Measurements from ENCODE around the gene POLR1A.

The POLR1A gene

GRCh38 chr2:86064006-86064405, 41.7 kb downstream of the POLR1A start:
- Mint-ChIP-seq H3K27me3 (ENCODE audit: low read depth) (no peaks in the 10 kb centered on the region), H3K4me1 (ENCODE audit: low read depth) (peaks cover 14% of the 10 kb centered on the region), H3K4me3 (no peak overlapping the region), H3K36me3 (ENCODE audit: low read depth) (peaks cover 67% of the 10 kb centered on the region), H3K9me3 (peaks cover 3% of the 10 kb centered on the region), H3K27ac (no peak overlapping the region)

DNA sequence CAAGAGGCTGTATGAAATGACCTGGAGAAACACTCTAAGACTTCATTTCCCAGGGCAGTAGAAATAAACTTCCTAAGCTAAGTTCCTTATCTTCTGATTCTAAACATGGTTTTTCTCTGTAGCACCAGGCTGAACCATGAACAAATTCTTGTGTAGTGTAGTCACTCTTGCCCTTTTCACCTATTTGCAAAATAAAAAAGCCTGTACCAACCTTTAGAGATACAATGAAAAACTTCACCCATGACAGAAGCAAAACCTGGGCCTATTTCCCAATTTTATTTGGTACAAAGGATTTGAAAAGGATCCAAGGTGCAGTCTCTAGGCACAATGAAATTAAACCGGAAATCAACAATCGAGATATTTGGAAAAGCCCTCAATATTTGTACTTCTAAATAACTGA, 43.6 kb downstream of the POLR1A start:
- Mint-ChIP-seq H3K36me3 (ENCODE audit: low read depth) (peaks cover 64% of the 10 kb centered on the region), H3K4me3 (no peak overlapping the region), H3K4me1 (ENCODE audit: low read depth) (peaks cover 6% of the 10 kb centered on the region), H3K27me3 (ENCODE audit: low read depth) (no peaks in the 10 kb centered on the region), H3K9me3 (peaks cover 3% of the 10 kb centered on the region), H3K27ac (no peak overlapping the region)

DNA sequence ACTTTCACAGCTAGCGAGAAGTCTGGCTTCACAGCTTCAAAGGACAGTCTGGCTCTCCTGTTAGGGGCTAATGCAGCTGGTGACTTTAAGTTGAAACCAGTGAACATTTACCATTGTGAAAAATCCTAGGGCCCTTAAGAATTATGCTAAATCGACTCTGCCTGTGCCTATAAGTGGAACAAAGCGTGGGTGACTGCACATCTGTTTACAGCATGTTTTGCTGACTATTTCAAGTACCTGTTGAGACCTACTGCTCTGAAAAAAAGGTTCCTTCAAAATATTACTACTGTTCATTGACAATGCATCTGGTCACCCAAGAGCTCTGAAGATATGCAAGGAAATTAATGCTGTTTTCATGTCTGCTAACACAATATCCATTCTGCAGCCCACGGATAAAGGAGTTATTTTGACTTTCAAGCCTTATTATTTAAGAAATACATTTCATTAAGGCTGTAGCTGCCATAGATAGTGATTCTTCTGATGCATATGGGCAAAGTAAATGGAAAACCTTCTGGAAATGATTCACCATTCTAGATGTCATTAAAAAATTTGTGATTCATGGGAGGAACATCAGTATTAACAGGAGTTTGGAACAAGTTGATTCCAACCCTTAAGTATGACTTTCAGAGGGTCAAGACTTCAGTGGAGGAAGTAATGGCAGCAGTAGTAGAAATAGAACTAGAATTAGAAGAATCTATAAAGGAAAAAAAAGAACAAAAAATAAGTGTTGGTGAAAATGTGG, 48.9 kb downstream of the POLR1A start:
- peaks cover 6% of the 10 kb centered on the region for H3K4me1 Mint-ChIP-seq (ENCODE audit: low read depth)
- H3K9me3 Mint-ChIP-seq, result no peaks in the 10 kb centered on the region
- no peak overlapping the region for H3K27ac Mint-ChIP-seq
- no peaks in the 10 kb centered on the region for H3K27me3 Mint-ChIP-seq (ENCODE audit: low read depth)
- H3K4me3 Mint-ChIP-seq, result no peak overlapping the region
- peaks cover 37% of the 10 kb centered on the region for H3K36me3 Mint-ChIP-seq (ENCODE audit: low read depth)

DNA sequence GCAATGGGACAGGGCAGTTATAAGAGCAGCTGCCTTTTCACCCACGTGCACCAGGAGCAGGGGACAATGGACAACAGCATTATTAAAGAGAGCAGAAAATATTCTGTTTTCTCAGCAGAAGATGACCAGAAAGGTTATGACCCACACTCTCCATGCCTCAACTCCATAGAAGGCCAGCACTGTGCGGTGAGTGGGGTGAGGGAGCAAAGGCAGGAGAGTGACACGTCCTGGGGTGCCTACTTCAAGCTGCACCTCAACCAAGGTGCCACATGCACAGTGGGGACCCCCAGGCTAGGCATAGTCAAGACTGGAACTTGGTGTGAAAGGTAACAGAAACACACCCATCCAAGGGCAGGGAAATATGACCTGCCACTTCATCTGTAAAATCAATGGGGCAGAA, 50.4 kb downstream of the POLR1A start:
- Mint-ChIP-seq H3K36me3 (ENCODE audit: low read depth) (peaks cover 30% of the 10 kb centered on the region), H3K9me3 (no peaks in the 10 kb centered on the region), H3K4me3 (no peak overlapping the region), H3K4me1 (ENCODE audit: low read depth) (peaks cover 4% of the 10 kb centered on the region), H3K27me3 (ENCODE audit: low read depth) (no peaks in the 10 kb centered on the region), H3K27ac (no peak overlapping the region)

- peaks cover 4% of the 10 kb centered on the region for H3K4me1 Mint-ChIP-seq (ENCODE audit: low read depth)
- no peaks in the 10 kb centered on the region for H3K9me3 Mint-ChIP-seq
- no peak overlapping the region for H3K27ac Mint-ChIP-seq
- peaks cover 28% of the 10 kb centered on the region for H3K36me3 Mint-ChIP-seq (ENCODE audit: low read depth)
- no peaks in the 10 kb centered on the region for H3K27me3 Mint-ChIP-seq (ENCODE audit: low read depth)
- H3K4me3 Mint-ChIP-seq, result no peak overlapping the region
Measured at GRCh38 chr2:86054535-86055082, 51.1 kb downstream of the POLR1A start.

DNA sequence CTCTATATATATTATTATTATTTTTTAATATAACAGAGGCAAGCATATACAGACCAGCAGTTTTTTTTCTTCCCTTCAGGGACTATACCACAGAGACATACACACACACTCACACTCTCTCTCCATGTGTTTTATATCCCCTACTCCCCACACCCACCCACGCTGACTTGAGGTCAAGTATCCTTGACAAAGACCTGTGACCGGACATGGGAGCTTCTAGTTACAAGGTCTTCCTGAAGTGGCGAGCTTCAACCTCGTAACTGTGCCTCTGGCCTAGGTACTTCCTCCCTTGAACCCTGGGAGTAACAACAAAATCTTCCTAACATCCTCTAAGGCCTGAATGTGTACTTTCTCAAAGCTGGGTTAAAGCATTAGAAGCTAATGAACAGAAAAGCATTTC, 52.5 kb downstream of the POLR1A start:
- no peaks in the 10 kb centered on the region for H3K27me3 Mint-ChIP-seq (ENCODE audit: low read depth)

DNA sequence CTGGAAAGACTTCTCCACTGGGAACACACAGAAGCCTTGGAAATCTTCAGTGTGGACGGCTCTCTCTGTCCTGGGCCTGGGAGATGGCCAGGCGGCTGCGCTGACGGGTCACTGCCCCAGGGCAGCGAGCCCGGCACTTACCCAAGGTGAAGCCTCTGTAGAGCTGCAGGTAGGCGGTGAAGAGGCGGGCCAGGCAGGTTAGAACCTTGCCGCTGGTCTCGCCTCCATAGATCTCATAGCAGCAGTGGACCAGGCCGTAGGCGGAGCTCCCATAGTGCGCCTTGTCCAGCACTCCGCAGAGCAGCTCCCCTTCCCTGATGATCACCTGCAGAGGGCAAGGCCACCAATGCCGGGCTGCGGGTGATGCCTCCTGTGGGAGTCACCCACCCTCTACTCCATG, 53.0 kb downstream of the POLR1A start:
- Mint-ChIP-seq H3K4me3 (no peak overlapping the region), H3K36me3 (ENCODE audit: low read depth) (peaks cover 24% of the 10 kb centered on the region), H3K27ac (no peak overlapping the region), H3K9me3 (no peaks in the 10 kb centered on the region), H3K4me1 (ENCODE audit: low read depth) (peaks cover 4% of the 10 kb centered on the region), H3K27me3 (ENCODE audit: low read depth) (no peaks in the 10 kb centered on the region)

More for the DNA sequence above, 52.5 kb downstream of the POLR1A start:
- peaks cover 4% of the 10 kb centered on the region for H3K4me1 Mint-ChIP-seq (ENCODE audit: low read depth)
- H3K36me3 Mint-ChIP-seq (ENCODE audit: low read depth), result peaks cover 24% of the 10 kb centered on the region
- no peaks in the 10 kb centered on the region for H3K9me3 Mint-ChIP-seq
- no peak overlapping the region for H3K4me3 Mint-ChIP-seq
- no peak overlapping the region for H3K27ac Mint-ChIP-seq

- Mint-ChIP-seq H3K27ac (no peak overlapping the region), H3K4me3 (no peak overlapping the region), H3K27me3 (ENCODE audit: low read depth) (no peaks in the 10 kb centered on the region), H3K4me1 (ENCODE audit: low read depth) (peaks cover 4% of the 10 kb centered on the region), H3K9me3 (no peaks in the 10 kb centered on the region), H3K36me3 (ENCODE audit: low read depth) (peaks cover 24% of the 10 kb centered on the region)
Measured at GRCh38 chr2:86052265-86052664, 53.4 kb downstream of the POLR1A start.

DNA sequence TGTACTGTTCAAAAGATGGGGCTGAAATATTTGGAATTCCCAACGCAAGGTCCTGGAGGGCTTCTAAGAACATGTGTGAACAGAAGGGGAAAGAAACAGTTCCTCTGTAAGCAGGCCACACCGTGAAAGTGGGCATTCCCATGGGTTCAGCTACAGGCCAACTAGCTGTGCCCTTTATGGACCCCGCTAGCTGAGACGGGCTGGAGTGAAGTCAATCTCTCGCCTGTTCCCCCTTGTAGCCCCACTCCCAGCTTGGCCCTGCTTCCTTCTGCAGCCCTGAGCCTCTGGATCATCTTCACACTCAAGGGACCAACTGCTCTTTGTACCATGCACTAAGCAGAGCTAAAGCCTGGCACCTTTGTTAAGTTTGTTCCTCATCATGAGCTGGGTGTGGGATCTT, 55.4 kb downstream of the POLR1A start:
- Mint-ChIP-seq H3K4me3 (no peak overlapping the region), H3K27me3 (ENCODE audit: low read depth) (no peaks in the 10 kb centered on the region), H3K4me1 (ENCODE audit: low read depth) (peaks cover 4% of the 10 kb centered on the region), H3K27ac (no peak overlapping the region), H3K36me3 (ENCODE audit: low read depth) (peaks cover 34% of the 10 kb centered on the region), H3K9me3 (no peaks in the 10 kb centered on the region)

DNA sequence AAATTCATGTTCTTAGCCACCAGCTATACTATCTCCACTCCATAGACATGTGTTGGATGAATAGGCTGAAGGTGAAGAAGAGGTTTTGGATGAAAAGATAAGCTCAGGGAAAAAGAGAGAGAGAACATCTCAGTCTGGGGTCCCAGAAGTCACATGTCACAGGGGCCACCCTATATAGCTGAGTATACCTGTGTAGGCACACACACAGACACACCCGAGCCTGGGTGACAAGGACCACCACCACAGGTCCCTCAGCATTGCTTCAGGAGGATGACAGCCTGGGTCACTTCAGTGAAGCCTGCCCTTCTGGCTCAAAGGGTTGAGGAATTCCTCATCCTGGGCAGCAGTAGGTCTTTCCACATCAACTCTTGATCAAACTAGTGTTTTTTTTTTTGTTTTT, 56.2 kb downstream of the POLR1A start:
- no peak overlapping the region for H3K27ac Mint-ChIP-seq
- no peaks in the 10 kb centered on the region for H3K9me3 Mint-ChIP-seq
- H3K36me3 Mint-ChIP-seq (ENCODE audit: low read depth), result peaks cover 37% of the 10 kb centered on the region
- peaks cover 3% of the 10 kb centered on the region for H3K4me1 Mint-ChIP-seq (ENCODE audit: low read depth)
- H3K27me3 Mint-ChIP-seq (ENCODE audit: low read depth), result no peaks in the 10 kb centered on the region
- H3K4me3 Mint-ChIP-seq, result no peak overlapping the region

DNA sequence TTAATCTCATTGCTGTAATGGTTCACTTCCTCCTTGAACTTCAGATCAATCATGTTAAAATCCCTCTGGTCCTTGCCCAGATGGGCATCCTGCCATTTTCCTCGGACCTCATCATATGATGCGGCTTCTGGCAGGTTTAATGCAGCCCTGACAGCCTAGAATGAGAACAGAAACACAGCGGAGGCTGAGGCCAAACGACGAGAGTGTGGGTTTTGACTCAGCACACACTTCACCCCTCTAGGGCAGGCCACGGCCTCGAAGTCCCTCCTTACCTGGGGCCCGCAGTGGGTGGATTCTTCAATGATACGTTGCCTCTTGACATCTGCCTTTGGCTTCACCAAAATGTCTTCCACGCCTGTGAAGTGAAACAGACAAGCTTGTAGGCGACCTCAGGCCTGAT, 56.8 kb downstream of the POLR1A start:
- Mint-ChIP-seq H3K27ac (no peak overlapping the region), H3K36me3 (ENCODE audit: low read depth) (peaks cover 38% of the 10 kb centered on the region), H3K27me3 (ENCODE audit: low read depth) (no peaks in the 10 kb centered on the region), H3K4me3 (no peak overlapping the region), H3K4me1 (ENCODE audit: low read depth) (no peaks in the 10 kb centered on the region), H3K9me3 (no peaks in the 10 kb centered on the region)

DNA sequence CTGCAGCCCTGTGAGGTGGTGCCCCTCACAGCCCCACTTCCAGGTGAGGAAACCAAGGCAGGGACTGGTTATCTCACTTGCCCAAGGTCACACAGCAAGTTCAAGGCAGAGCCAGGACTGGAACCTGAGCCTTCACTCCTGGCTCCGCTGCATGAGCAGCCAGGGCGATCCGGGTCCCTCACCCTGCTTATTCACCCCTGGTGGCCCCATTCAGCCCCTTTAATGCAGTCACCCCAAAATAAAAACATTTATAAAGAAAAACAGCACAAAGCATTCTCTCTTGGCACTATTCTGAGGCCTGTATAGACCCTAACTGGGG, 57.3 kb downstream of the POLR1A start:
- Mint-ChIP-seq H3K9me3 (no peaks in the 10 kb centered on the region), H3K4me1 (ENCODE audit: low read depth) (no peaks in the 10 kb centered on the region), H3K27me3 (ENCODE audit: low read depth) (no peaks in the 10 kb centered on the region), H3K36me3 (ENCODE audit: low read depth) (peaks cover 41% of the 10 kb centered on the region), H3K27ac (no peak overlapping the region), H3K4me3 (no peak overlapping the region)

DNA sequence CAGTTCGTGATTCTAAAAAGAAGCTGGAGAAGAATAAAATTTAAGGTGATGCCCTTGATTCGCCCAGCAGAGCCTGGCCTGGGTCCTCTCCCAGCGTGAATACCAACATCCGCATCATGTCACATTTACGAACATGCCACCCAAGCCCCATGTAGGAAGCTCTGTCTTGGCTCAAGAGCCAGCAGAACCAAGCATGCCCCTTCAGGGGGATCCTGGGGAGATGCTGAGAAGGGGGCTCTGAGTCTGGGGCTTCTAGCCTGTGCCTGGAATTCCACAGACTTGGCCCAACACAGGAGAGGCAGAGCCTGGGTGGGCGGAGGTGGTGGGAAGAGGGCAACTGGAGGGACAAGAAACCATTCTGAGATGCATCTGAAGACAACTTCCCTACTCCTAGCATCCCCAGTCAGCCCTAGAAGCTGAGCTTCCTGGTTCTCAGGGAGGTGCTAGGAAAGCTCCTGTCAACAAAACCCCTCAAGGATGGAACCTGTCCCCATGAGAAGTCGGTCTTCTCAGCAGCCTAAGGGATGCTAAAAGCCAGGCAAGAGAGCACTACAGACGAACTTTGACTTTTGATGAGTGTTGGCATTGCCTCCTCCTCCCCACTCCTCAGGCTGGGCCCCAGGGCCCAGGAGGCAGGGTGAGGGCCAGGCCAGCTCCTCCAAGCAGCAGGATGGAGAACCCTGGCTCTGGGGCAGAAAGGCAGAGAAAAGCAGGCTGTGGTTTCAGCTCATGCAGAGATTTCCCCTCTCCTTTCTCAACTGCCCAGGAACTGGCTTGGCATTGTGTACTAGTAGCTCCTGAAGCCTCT, 57.9 kb downstream of the POLR1A start:
- Mint-ChIP-seq H3K27me3 (ENCODE audit: low read depth) (no peaks in the 10 kb centered on the region), H3K4me1 (ENCODE audit: low read depth) (peaks cover 4% of the 10 kb centered on the region), H3K9me3 (no peaks in the 10 kb centered on the region), H3K4me3 (no peak overlapping the region), H3K27ac (no peak overlapping the region), H3K36me3 (ENCODE audit: low read depth) (peaks cover 43% of the 10 kb centered on the region)

GRCh38 chr2:86045541-86045940, 60.1 kb downstream of the POLR1A start:
- Mint-ChIP-seq H3K36me3 (ENCODE audit: low read depth) (peaks cover 54% of the 10 kb centered on the region), H3K4me1 (ENCODE audit: low read depth) (peaks cover 17% of the 10 kb centered on the region), H3K4me3 (no peak overlapping the region), H3K27ac (no peak overlapping the region), H3K27me3 (ENCODE audit: low read depth) (no peaks in the 10 kb centered on the region), H3K9me3 (no peaks in the 10 kb centered on the region)

DNA sequence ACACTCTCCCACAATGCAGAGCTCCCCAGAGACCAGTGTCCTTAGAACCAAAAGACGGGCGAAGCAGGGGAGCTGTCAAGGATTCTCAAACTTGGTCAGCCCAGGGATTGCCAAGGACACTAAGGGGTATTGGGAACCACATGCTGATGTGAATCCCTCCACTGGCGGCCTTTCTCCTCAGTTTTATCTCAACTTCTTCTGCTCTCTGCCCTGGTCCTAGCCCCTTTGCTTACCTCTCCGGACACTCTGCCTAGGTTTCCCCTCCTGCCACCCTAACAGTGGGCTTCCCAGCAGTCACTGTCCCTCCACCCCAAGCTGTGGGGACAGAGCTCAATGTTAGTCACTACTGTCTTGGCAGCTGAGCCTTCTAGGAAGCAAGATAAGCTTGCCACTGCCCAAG, 61.1 kb downstream of the POLR1A start:
- Mint-ChIP-seq H3K9me3 (no peaks in the 10 kb centered on the region), H3K36me3 (ENCODE audit: low read depth) (peaks cover 58% of the 10 kb centered on the region), H3K27me3 (ENCODE audit: low read depth) (no peaks in the 10 kb centered on the region), H3K4me1 (ENCODE audit: low read depth) (peaks cover 26% of the 10 kb centered on the region), H3K27ac (no peak overlapping the region), H3K4me3 (no peak overlapping the region)

Measured in T-helper 1 cell treated with Interleukin-12 subunit alpha and Interleukin-12 subunit beta and Interleukin-4 antibody, amounts not matched to agents 30 μg/mL and 1 μg/mL, for 36 hours (primary cell).